Stomach smooth muscle (tissue), 2 donors: ENCODE measurements around the gene C3orf22.

Experiments used
- H3K27ac ChIP-seq: one replicate; pipeline ENCODE4 v1.7.0; 2013; ENCODE audit warnings: mild to moderate bottlenecking, low read length, inconsistent platforms
- H3K27me3 ChIP-seq, 2 donors: one replicate each; pipeline ENCODE4 v1.7.0; 2013; ENCODE audit warnings: low read length in 2 of 2; ENCODE audit not compliant: insufficient read depth in 2 of 2, control insufficient read depth in 1 of 2
- H3K36me3 ChIP-seq, 2 donors: one replicate each; pipeline ENCODE4 v1.7.0; 2013; ENCODE audit warnings: low read length in 2 of 2; ENCODE audit not compliant: control insufficient read depth in 2 of 2, insufficient read depth in 2 of 2
- H3K4me1 ChIP-seq: one replicate; pipeline ENCODE4 v1.7.0; 2013; ENCODE audit warnings: low read length; ENCODE audit not compliant: control insufficient read depth, insufficient read depth
- H3K4me3 ChIP-seq, 2 donors: one replicate each; pipeline ENCODE4 v1.7.0; 2013; ENCODE audit warnings: low read length in 2 of 2
- H3K9ac ChIP-seq, 2 donors: one replicate each; pipeline ENCODE4 v1.7.0; 2013; ENCODE audit warnings: low read length in 2 of 2, mild to moderate bottlenecking in 1 of 2
- H3K9me3 ChIP-seq, 2 donors: one replicate each; pipeline ENCODE4 v1.7.0; 2013; ENCODE audit warnings: low read length in 2 of 2; ENCODE audit not compliant: control insufficient read depth in 2 of 2
- donor health status: healthy.
- donor health status: Pancreatic carcinoma.

Gene C3orf22

GRCh38 chr3:126577261-126577660 lies 18.5 kb upstream of the C3orf22 start:
- Histone ChIP-seq H3K27ac (no peak overlapping the region), H3K4me3 (no peak overlapping the region), H3K9me3 (no peaks in the 10 kb centered on the region), H3K36me3 (no peaks in the 10 kb centered on the region), H3K4me1 (no peaks in the 10 kb centered on the region), H3K9ac (no peak overlapping the region), H3K27me3 (no peaks in the 10 kb centered on the region)

GRCh38 chr3:126573492-126574117 lies 14.9 kb upstream of the C3orf22 start:
- H3K4me3 ChIP-seq = peak overlapping the region in 1 of 2 donors; percentile 17
- no peak overlapping the region for H3K9ac ChIP-seq

GRCh38 chr3:126571078-126571477 lies 12.3 kb upstream of the C3orf22 start:
- no peak overlapping the region for H3K9ac ChIP-seq
- H3K27me3 ChIP-seq = no peaks in the 10 kb centered on the region
- no peaks in the 10 kb centered on the region for H3K9me3 ChIP-seq
- no peak overlapping the region for H3K27ac ChIP-seq
- no peaks in the 10 kb centered on the region for H3K4me1 ChIP-seq
- H3K4me3 ChIP-seq = no peak overlapping the region
- no peaks in the 10 kb centered on the region for H3K36me3 ChIP-seq

More at GRCh38 chr3:126573492-126574117, 14.9 kb upstream of the C3orf22 start:
- Histone ChIP-seq H3K4me1 (no peaks in the 10 kb centered on the region), H3K27me3 (no peaks in the 10 kb centered on the region), H3K9me3 (no peaks in the 10 kb centered on the region), H3K36me3 (no peaks in the 10 kb centered on the region), H3K27ac (no peak overlapping the region)

- H3K27ac ChIP-seq = no peak overlapping the region
- H3K4me3 ChIP-seq = no peak overlapping the region
- H3K9me3 ChIP-seq = no peaks in the 10 kb centered on the region
- no peaks in the 10 kb centered on the region for H3K27me3 ChIP-seq
- no peaks in the 10 kb centered on the region for H3K36me3 ChIP-seq
- no peaks in the 10 kb centered on the region for H3K4me1 ChIP-seq
- no peak overlapping the region for H3K9ac ChIP-seq
Measured at GRCh38 chr3:126570103-126570541, 11.4 kb upstream of the C3orf22 start.

- Histone ChIP-seq H3K36me3 (no peaks in the 10 kb centered on the region), H3K27ac (no peak overlapping the region), H3K4me3 (no peak overlapping the region), H3K9me3 (no peaks in the 10 kb centered on the region), H3K9ac (no peak overlapping the region), H3K4me1 (no peaks in the 10 kb centered on the region), H3K27me3 (no peaks in the 10 kb centered on the region)
Measured at GRCh38 chr3:126569390-126569975, 10.8 kb upstream of the C3orf22 start.

GRCh38 chr3:126568776-126569342 lies 10.1 kb upstream of the C3orf22 start:
- no peak overlapping the region for H3K27ac ChIP-seq
- H3K9me3 ChIP-seq = no peaks in the 10 kb centered on the region
- no peaks in the 10 kb centered on the region for H3K36me3 ChIP-seq
- H3K4me1 ChIP-seq = no peaks in the 10 kb centered on the region
- H3K9ac ChIP-seq = no peak overlapping the region
- H3K27me3 ChIP-seq = no peaks in the 10 kb centered on the region
- no peak overlapping the region for H3K4me3 ChIP-seq

GRCh38 chr3:126567696-126568438 lies 9.1 kb upstream of the C3orf22 start:
- H3K27me3 ChIP-seq = no peaks in the 10 kb centered on the region
- H3K9ac ChIP-seq = no peak overlapping the region
- H3K9me3 ChIP-seq = peaks cover 0 to 3% of the 10 kb centered on the region in 2 donors
- no peaks in the 10 kb centered on the region for H3K4me1 ChIP-seq
- no peaks in the 10 kb centered on the region for H3K36me3 ChIP-seq
- no peak overlapping the region for H3K4me3 ChIP-seq
- H3K27ac ChIP-seq = no peak overlapping the region

- no peak overlapping the region for H3K4me3 ChIP-seq
- no peaks in the 10 kb centered on the region for H3K27me3 ChIP-seq
- no peaks in the 10 kb centered on the region for H3K4me1 ChIP-seq
- peaks cover 0 to 6% of the 10 kb centered on the region in 2 donors for H3K9me3 ChIP-seq
- H3K9ac ChIP-seq = no peak overlapping the region
- no peaks in the 10 kb centered on the region for H3K36me3 ChIP-seq
- no peak overlapping the region for H3K27ac ChIP-seq
Measured at GRCh38 chr3:126562737-126563276, 4.1 kb upstream of the C3orf22 start.

- Histone ChIP-seq H3K27ac (no peak overlapping the region), H3K27me3 (no peaks in the 10 kb centered on the region), H3K4me3 (no peak overlapping the region), H3K4me1 (no peaks in the 10 kb centered on the region), H3K9ac (no peak overlapping the region), H3K36me3 (no peaks in the 10 kb centered on the region), H3K9me3 (peaks cover 0 to 1% of the 10 kb centered on the region in 2 donors)
Measured at GRCh38 chr3:126557761-126558160, 971 bp downstream of the C3orf22 start.

- H3K36me3 ChIP-seq = no peaks in the 10 kb centered on the region
- H3K9ac ChIP-seq = no peak overlapping the region
- H3K4me3 ChIP-seq = no peak overlapping the region
- H3K27me3 ChIP-seq = no peaks in the 10 kb centered on the region
- no peaks in the 10 kb centered on the region for H3K4me1 ChIP-seq
- no peak overlapping the region for H3K27ac ChIP-seq
- no peaks in the 10 kb centered on the region for H3K9me3 ChIP-seq
Measured at GRCh38 chr3:126557415-126557745, 1.4 kb downstream of the C3orf22 start.
